ENCODE data around the gene BTBD16.

Gene BTBD16

GRCh38 chr10:122290833-122291532 lies 19.9 kb downstream of the BTBD16 start:
- no peak overlapping the region for H3K9ac ChIP-seq (ENCODE audit: low read length)
- H3K27ac ChIP-seq (ENCODE audit: low read depth, low read length): no peak overlapping the region
- no peak overlapping the region for H3K4me3 ChIP-seq (ENCODE audit: low read depth in 1 of 2, low read length in 2 of 2)
- H3K4me1 ChIP-seq (ENCODE audit: insufficient read depth, low read length): peaks cover 13% of the 10 kb centered on the region
- no peaks in the 10 kb centered on the region for H3K36me3 ChIP-seq (ENCODE audit: insufficient read depth, low read length)
- H3K9me3 ChIP-seq (ENCODE audit: low read length): no peaks in the 10 kb centered on the region
- H3K27me3 ChIP-seq (ENCODE audit: control insufficient read depth in 1 of 2, insufficient read depth in 2 of 2, low read length in 2 of 2): no peaks in the 10 kb centered on the region

- no peak overlapping the region for H3K4me3 ChIP-seq (ENCODE audit: low read depth in 1 of 2, low read length in 2 of 2)
- peaks cover 10% of the 10 kb centered on the region for H3K4me1 ChIP-seq (ENCODE audit: insufficient read depth, low read length)
- H3K27me3 ChIP-seq (ENCODE audit: control insufficient read depth in 1 of 2, insufficient read depth in 2 of 2, low read length in 2 of 2): no peaks in the 10 kb centered on the region
- no peaks in the 10 kb centered on the region for H3K9me3 ChIP-seq (ENCODE audit: low read length)
- H3K9ac ChIP-seq (ENCODE audit: low read length): no peak overlapping the region
- no peak overlapping the region for H3K27ac ChIP-seq (ENCODE audit: low read depth, low read length)
- H3K36me3 ChIP-seq (ENCODE audit: insufficient read depth, low read length): no peaks in the 10 kb centered on the region
These were observed 20.6 kb downstream of the BTBD16 start for GRCh38 chr10:122291739-122292138.

- Histone ChIP-seq H3K27me3 (ENCODE audit: control insufficient read depth in 1 of 2, insufficient read depth in 2 of 2, low read length in 2 of 2) (no peaks in the 10 kb centered on the region), H3K36me3 (ENCODE audit: insufficient read depth, low read length) (no peaks in the 10 kb centered on the region), H3K27ac (ENCODE audit: low read depth, low read length) (no peak overlapping the region), H3K4me3 (ENCODE audit: low read depth in 1 of 2, low read length in 2 of 2) (no peak overlapping the region), H3K9ac (ENCODE audit: low read length) (no peak overlapping the region), H3K9me3 (ENCODE audit: low read length) (no peaks in the 10 kb centered on the region), H3K4me1 (ENCODE audit: insufficient read depth, low read length) (peaks cover 3% of the 10 kb centered on the region)
These were observed 21.3 kb downstream of the BTBD16 start for GRCh38 chr10:122292376-122292775.

- no peaks in the 10 kb centered on the region for H3K36me3 ChIP-seq (ENCODE audit: insufficient read depth, low read length)
- H3K27ac ChIP-seq (ENCODE audit: low read depth, low read length): no peak overlapping the region
- no peaks in the 10 kb centered on the region for H3K27me3 ChIP-seq (ENCODE audit: control insufficient read depth in 1 of 2, insufficient read depth in 2 of 2, low read length in 2 of 2)
- H3K9ac ChIP-seq (ENCODE audit: low read length): no peak overlapping the region
- H3K4me3 ChIP-seq (ENCODE audit: low read depth in 1 of 2, low read length in 2 of 2): no peak overlapping the region
- H3K4me1 ChIP-seq (ENCODE audit: insufficient read depth, low read length): no peaks in the 10 kb centered on the region
- H3K9me3 ChIP-seq (ENCODE audit: low read length): no peaks in the 10 kb centered on the region
These were observed 22.3 kb downstream of the BTBD16 start for GRCh38 chr10:122293156-122293960.

- Histone ChIP-seq H3K4me3 (ENCODE audit: low read depth in 1 of 2, low read length in 2 of 2) (no peak overlapping the region), H3K27ac (ENCODE audit: low read depth, low read length) (no peak overlapping the region), H3K9me3 (ENCODE audit: low read length) (no peaks in the 10 kb centered on the region), H3K9ac (ENCODE audit: low read length) (no peak overlapping the region), H3K4me1 (ENCODE audit: insufficient read depth, low read length) (no peaks in the 10 kb centered on the region), H3K27me3 (ENCODE audit: control insufficient read depth in 1 of 2, insufficient read depth in 2 of 2, low read length in 2 of 2) (no peaks in the 10 kb centered on the region), H3K36me3 (ENCODE audit: insufficient read depth, low read length) (no peaks in the 10 kb centered on the region)
These were observed 22.9 kb downstream of the BTBD16 start for GRCh38 chr10:122293961-122294380.

GRCh38 chr10:122294511-122295450 lies 23.7 kb downstream of the BTBD16 start:
- H3K4me3 ChIP-seq (ENCODE audit: low read depth in 1 of 2, low read length in 2 of 2): no peak overlapping the region
- H3K9ac ChIP-seq (ENCODE audit: low read length): no peak overlapping the region
- no peak overlapping the region for H3K27ac ChIP-seq (ENCODE audit: low read depth, low read length)
- no peaks in the 10 kb centered on the region for H3K9me3 ChIP-seq (ENCODE audit: low read length)
- H3K27me3 ChIP-seq (ENCODE audit: control insufficient read depth in 1 of 2, insufficient read depth in 2 of 2, low read length in 2 of 2): no peaks in the 10 kb centered on the region
- no peaks in the 10 kb centered on the region for H3K4me1 ChIP-seq (ENCODE audit: insufficient read depth, low read length)
- no peaks in the 10 kb centered on the region for H3K36me3 ChIP-seq (ENCODE audit: insufficient read depth, low read length)

- Histone ChIP-seq H3K9ac (ENCODE audit: low read length) (no peak overlapping the region), H3K27ac (ENCODE audit: low read depth, low read length) (no peak overlapping the region), H3K4me1 (ENCODE audit: insufficient read depth, low read length) (no peaks in the 10 kb centered on the region), H3K4me3 (ENCODE audit: low read depth in 1 of 2, low read length in 2 of 2) (no peak overlapping the region), H3K9me3 (ENCODE audit: low read length) (no peaks in the 10 kb centered on the region), H3K36me3 (ENCODE audit: insufficient read depth, low read length) (no peaks in the 10 kb centered on the region), H3K27me3 (ENCODE audit: control insufficient read depth in 1 of 2, insufficient read depth in 2 of 2, low read length in 2 of 2) (no peaks in the 10 kb centered on the region)
These were observed 24.3 kb downstream of the BTBD16 start for GRCh38 chr10:122295451-122295809.

GRCh38 chr10:122296363-122297120 lies 25.4 kb downstream of the BTBD16 start:
- H3K36me3 ChIP-seq (ENCODE audit: insufficient read depth, low read length): no peaks in the 10 kb centered on the region
- H3K9me3 ChIP-seq (ENCODE audit: low read length): no peaks in the 10 kb centered on the region
- H3K27me3 ChIP-seq (ENCODE audit: control insufficient read depth in 1 of 2, insufficient read depth in 2 of 2, low read length in 2 of 2): no peaks in the 10 kb centered on the region
- no peak overlapping the region for H3K27ac ChIP-seq (ENCODE audit: low read depth, low read length)
- no peak overlapping the region for H3K4me3 ChIP-seq (ENCODE audit: low read depth in 1 of 2, low read length in 2 of 2)
- no peaks in the 10 kb centered on the region for H3K4me1 ChIP-seq (ENCODE audit: insufficient read depth, low read length)
- no peak overlapping the region for H3K9ac ChIP-seq (ENCODE audit: low read length)

GRCh38 chr10:122297583-122297982 lies 26.5 kb downstream of the BTBD16 start:
- Histone ChIP-seq H3K9ac (ENCODE audit: low read length) (no peak overlapping the region), H3K36me3 (ENCODE audit: insufficient read depth, low read length) (no peaks in the 10 kb centered on the region), H3K9me3 (ENCODE audit: low read length) (no peaks in the 10 kb centered on the region), H3K27me3 (ENCODE audit: control insufficient read depth in 1 of 2, insufficient read depth in 2 of 2, low read length in 2 of 2) (no peaks in the 10 kb centered on the region), H3K4me3 (ENCODE audit: low read depth in 1 of 2, low read length in 2 of 2) (no peak overlapping the region), H3K27ac (ENCODE audit: low read depth, low read length) (no peak overlapping the region), H3K4me1 (ENCODE audit: insufficient read depth, low read length) (no peaks in the 10 kb centered on the region)

GRCh38 chr10:122298206-122298597 lies 27.1 kb downstream of the BTBD16 start:
- Histone ChIP-seq H3K4me1 (ENCODE audit: insufficient read depth, low read length) (no peaks in the 10 kb centered on the region), H3K36me3 (ENCODE audit: insufficient read depth, low read length) (no peaks in the 10 kb centered on the region), H3K27me3 (ENCODE audit: control insufficient read depth in 1 of 2, insufficient read depth in 2 of 2, low read length in 2 of 2) (no peaks in the 10 kb centered on the region), H3K9ac (ENCODE audit: low read length) (no peak overlapping the region), H3K9me3 (ENCODE audit: low read length) (no peaks in the 10 kb centered on the region), H3K4me3 (ENCODE audit: low read depth in 1 of 2, low read length in 2 of 2) (no peak overlapping the region), H3K27ac (ENCODE audit: low read depth, low read length) (no peak overlapping the region)

All from muscle layer of colon (tissue), 2 donors.